ENCODE results near the gene SRGAP2C. TPM values are rescaled to one million over a fixed set of nuclear protein-coding genes. Genes with fewer than 3 reads are reported as not detected.
"Not testable (repeated sequence)": the region's sequence is repeated elsewhere in the genome, so short reads cannot be mapped to it uniquely, and the experiment has no call there.

Gene SRGAP2C
- total RNA-seq, 1 donor from 2014 or later = 23.8 TPM

GRCh38 chr1:121423956-121424355, 239.2 kb downstream of the SRGAP2C start:
- H3K36me3 ChIP-seq; H3K27me3 ChIP-seq; intact Hi-C loops (cut with DNase I); H3K4me1 ChIP-seq; H3K27ac ChIP-seq; H3K9me3 ChIP-seq; DNase-seq (ENCODE audit: extremely low spot score in 2 of 2); H3K4me3 ChIP-seq: not testable (repeated sequence)

DNA sequence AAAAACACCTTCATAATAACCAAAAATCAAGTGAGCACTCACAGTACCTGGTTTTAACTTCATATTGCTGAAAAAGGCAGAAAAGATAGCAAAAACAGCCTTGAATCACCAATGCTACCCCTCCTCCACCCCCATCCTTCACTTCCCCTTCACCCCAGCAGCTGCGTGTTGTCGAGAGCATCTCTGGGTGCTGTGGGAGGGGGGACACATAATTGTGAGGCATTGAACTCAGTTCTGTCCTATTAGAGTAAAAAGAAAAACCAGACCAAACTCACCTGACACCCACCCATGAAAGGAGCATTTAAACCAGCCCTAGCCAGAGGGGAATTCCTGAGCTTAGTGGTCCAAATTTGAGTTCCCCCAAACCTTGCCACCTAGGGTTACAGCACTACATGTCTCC, 248.7 kb downstream of the SRGAP2C start:
- H3K4me1 ChIP-seq; H3K27me3 ChIP-seq; H3K36me3 ChIP-seq; H3K9me3 ChIP-seq; intact Hi-C loops (cut with DNase I); H3K4me3 ChIP-seq; H3K27ac ChIP-seq; DNase-seq (ENCODE audit: extremely low spot score in 2 of 2): not testable (repeated sequence)

GRCh38 chr1:121438862-121439261, 254.1 kb downstream of the SRGAP2C start:
- H3K4me3 ChIP-seq; H3K27ac ChIP-seq; intact Hi-C loops (cut with DNase I); H3K4me1 ChIP-seq; H3K36me3 ChIP-seq; H3K27me3 ChIP-seq; H3K9me3 ChIP-seq; DNase-seq (ENCODE audit: extremely low spot score in 2 of 2): not testable (repeated sequence)

GRCh38 chr1:121440993-121441392, 256.2 kb downstream of the SRGAP2C start:
- no peak overlapping the region for H3K27ac ChIP-seq
- intact Hi-C loops (cut with DNase I) = no loop called here
- no peaks in the 10 kb centered on the region for H3K4me1 ChIP-seq
- H3K4me3 ChIP-seq = no peak overlapping the region
- TF ChIP-seq POLR2AphosphoS5 (IDR thresholded peaks at IDR 0.05; ENCODE audit: insufficient read depth in 1 of 2, low read depth in 1 of 2) (no peak), POLR2A (IDR thresholded peaks at IDR 0.05) (no peak)
- TF ChIP-seq, protein P1, sequence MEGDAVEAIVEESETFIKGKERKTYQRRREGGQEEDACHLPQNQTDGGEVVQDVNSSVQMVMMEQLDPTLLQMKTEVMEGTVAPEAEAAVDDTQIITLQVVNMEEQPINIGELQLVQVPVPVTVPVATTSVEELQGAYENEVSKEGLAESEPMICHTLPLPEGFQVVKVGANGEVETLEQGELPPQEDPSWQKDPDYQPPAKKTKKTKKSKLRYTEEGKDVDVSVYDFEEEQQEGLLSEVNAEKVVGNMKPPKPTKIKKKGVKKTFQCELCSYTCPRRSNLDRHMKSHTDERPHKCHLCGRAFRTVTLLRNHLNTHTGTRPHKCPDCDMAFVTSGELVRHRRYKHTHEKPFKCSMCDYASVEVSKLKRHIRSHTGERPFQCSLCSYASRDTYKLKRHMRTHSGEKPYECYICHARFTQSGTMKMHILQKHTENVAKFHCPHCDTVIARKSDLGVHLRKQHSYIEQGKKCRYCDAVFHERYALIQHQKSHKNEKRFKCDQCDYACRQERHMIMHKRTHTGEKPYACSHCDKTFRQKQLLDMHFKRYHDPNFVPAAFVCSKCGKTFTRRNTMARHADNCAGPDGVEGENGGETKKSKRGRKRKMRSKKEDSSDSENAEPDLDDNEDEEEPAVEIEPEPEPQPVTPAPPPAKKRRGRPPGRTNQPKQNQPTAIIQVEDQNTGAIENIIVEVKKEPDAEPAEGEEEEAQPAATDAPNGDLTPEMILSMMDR (IDR thresholded peaks at IDR 0.05) = no peak
- H3K9me3 ChIP-seq = no peaks in the 10 kb centered on the region
- no peaks in the 10 kb centered on the region for H3K27me3 ChIP-seq
- H3K36me3 ChIP-seq = no peaks in the 10 kb centered on the region
- no peak for DNase-seq (ENCODE audit: extremely low spot score in 2 of 2)

Small RNA genes within 50 kb of the gene (small RNA-seq; reads per million reads assigned to genes)
- gene AC243994.1 = not detected

Other genes starting within 250 kb of the SRGAP2C start
- 1.7 TPM for gene FAM72B, start 635 bp upstream of the SRGAP2C start, total RNA-seq

Data from vagina (tissue), 2 donors.